Measurements from ENCODE around the gene KIF5B.
"Not testable (repeated sequence)": the region's sequence is repeated elsewhere in the genome, so short reads cannot be mapped to it uniquely, and the experiment has no call there.

KIF5B gene

GRCh38 chr10:32005050-32005449 is 51.2 kb downstream of the KIF5B start:
- peak; percentile 5 for DNase-seq

- DNase-seq: no peak
These were observed 52.0 kb downstream of the KIF5B start for GRCh38 chr10:32004161-32004591.

GRCh38 chr10:32002531-32002930 is 53.7 kb downstream of the KIF5B start:
- no peak for DNase-seq

- DNase-seq: no peak
These were observed 55.3 kb downstream of the KIF5B start for GRCh38 chr10:32000937-32001336.

- no peak for DNase-seq
These were observed 56.4 kb downstream of the KIF5B start for GRCh38 chr10:31999836-32000235.

GRCh38 chr10:31999070-31999660 is 57.1 kb downstream of the KIF5B start:
- no peak for DNase-seq

GRCh38 chr10:31994926-31995325 is 61.3 kb downstream of the KIF5B start:
- no peak for DNase-seq

- no peak for DNase-seq
These were observed 65.3 kb downstream of the KIF5B start for GRCh38 chr10:31990937-31991336.

GRCh38 chr10:31987786-31988185 is 68.4 kb downstream of the KIF5B start:
- DNase-seq: not testable (repeated sequence)

- no peak for DNase-seq
These were observed 74.1 kb downstream of the KIF5B start for GRCh38 chr10:31982111-31982510.

- no peak for DNase-seq
These were observed 75.8 kb downstream of the KIF5B start for GRCh38 chr10:31980471-31980870.

- not testable (repeated sequence) for DNase-seq
These were observed 77.2 kb downstream of the KIF5B start for GRCh38 chr10:31979071-31979470.

GRCh38 chr10:31978156-31978483 is 78.1 kb downstream of the KIF5B start:
- no peak for DNase-seq

- peak; percentile 19 for DNase-seq
These were observed 78.6 kb downstream of the KIF5B start for GRCh38 chr10:31977440-31978155.

GRCh38 chr10:31975157-31975765 is 81.0 kb downstream of the KIF5B start:
- DNase-seq: no peak

GRCh38 chr10:31974434-31975124 is 81.6 kb downstream of the KIF5B start:
- no peak for DNase-seq

GRCh38 chr10:31972519-31973041 is 83.6 kb downstream of the KIF5B start:
- no peak for DNase-seq

- DNase-seq: not testable (repeated sequence)
These were observed 86.4 kb downstream of the KIF5B start for GRCh38 chr10:31969847-31970246.

GRCh38 chr10:31963589-31963980 is 92.6 kb downstream of the KIF5B start:
- DNase-seq: no peak

- no peak for DNase-seq
These were observed 93.2 kb downstream of the KIF5B start for GRCh38 chr10:31962826-31963588.

- no peak for DNase-seq
These were observed 94.7 kb downstream of the KIF5B start for GRCh38 chr10:31961277-31962074.

All from central memory CD4-positive, alpha-beta T cell (primary cell).